IMR-90 (cell line): ENCODE measurements around the gene SCGB2A2. TPM values are rescaled to one million over a fixed set of nuclear protein-coding genes. Genes with fewer than 3 reads are reported as not detected.

Experiments
- ATAC-seq: fragments of 200-7000 bp; cut with Tn5 transposase; 2 replicates; pipeline ENCODE4 v1.9.1; 2020; ENCODE audit warnings: low read depth, mild to moderate bottlenecking, moderate library complexity
- BruUV-seq: library from RNA; stranded (reverse); fragments of 400-500 nt; replicated peaks from 2 replicates; lab custom pipeline; 2021; lab: Mats Ljungman, UMichigan
- CTCF ChIA-PET: fragments of 300-600 bp; formaldehyde crosslinking; extraction: SDS; loops from one replicate; lab custom pipeline; 2021; ENCODE audit warnings: antibody characterized with exemption; lab: Yijun Ruan, JAX
- POLR2A ChIA-PET: fragments of 300-600 bp; sonication (Branson Sonifier 250); formaldehyde crosslinking; loops from one replicate; lab custom pipeline; 2022; ENCODE audit warnings: antibody characterized with exemption; ENCODE audit not compliant: unreplicated experiment; lab: Charles Lee
- DNase-seq: peaks from one replicate; pipeline ENCODE4 v3.0.0; 2013
- H2AFZ ChIP-seq: replicated peaks from 2 replicates; pipeline ENCODE3; 2013; ENCODE audit warnings: low read length, mild to moderate bottlenecking; ENCODE audit not compliant: poor library complexity
- H2AK5ac ChIP-seq: 2 replicates; pipeline ENCODE4 v1.6.1; 2013; ENCODE audit warnings: low read depth, low read length, inconsistent platforms
- H2AK9ac ChIP-seq: replicated peaks from 2 replicates; pipeline ENCODE3; 2013; ENCODE audit warnings: mild to moderate bottlenecking, low read depth, low read length, moderate library complexity; ENCODE audit not compliant: poor library complexity
- H2BK120ac ChIP-seq: 2 replicates; pipeline ENCODE4 v1.6.1; 2013; ENCODE audit warnings: low read depth, low read length, inconsistent platforms
- H2BK15ac ChIP-seq: 3 replicates; pipeline ENCODE4 v1.6.1; 2013; ENCODE audit warnings: low read depth, low read length, inconsistent platforms
- H2BK20ac ChIP-seq: 2 replicates; pipeline ENCODE4 v1.6.1; 2013; ENCODE audit warnings: low read depth, mild to moderate bottlenecking, inconsistent platforms, low read length, moderate library complexity
- H2BK5ac ChIP-seq: 2 replicates; pipeline ENCODE4 v1.6.1; 2013; ENCODE audit warnings: mild to moderate bottlenecking, low read depth, low read length, inconsistent platforms; ENCODE audit not compliant: poor library complexity, severe bottlenecking
- H3K14ac ChIP-seq: replicated peaks from 2 replicates; pipeline ENCODE4 v1.6.1; 2013; ENCODE audit warnings: low read depth, low read length, inconsistent platforms
- H3K18ac ChIP-seq: 2 replicates; pipeline ENCODE4 v1.6.1; 2013; ENCODE audit warnings: low read depth, low read length, control low read depth
- H3K23ac ChIP-seq: 2 replicates; pipeline ENCODE4 v1.6.1; 2013; ENCODE audit warnings: low read depth, low read length, inconsistent platforms
- H3K27ac ChIP-seq: 2 replicates; pipeline ENCODE4 v1.5.1; 2013; ENCODE audit warnings: mild to moderate bottlenecking, control low read depth, low read length; ENCODE audit not compliant: insufficient read depth
- H3K27me3 ChIP-seq: 2 replicates; pipeline ENCODE4 v1.6.1; 2013; ENCODE audit warnings: low read length; ENCODE audit not compliant: control insufficient read depth, insufficient read depth
- H3K36me3 ChIP-seq: 2 replicates; pipeline ENCODE4 v1.6.1; 2013; ENCODE audit warnings: low read length, mixed read lengths; ENCODE audit not compliant: control insufficient read depth, insufficient read depth
- H3K4ac ChIP-seq: 2 replicates; pipeline ENCODE4 v1.6.1; 2013; ENCODE audit warnings: low read depth, low read length, inconsistent platforms
- H3K4me1 ChIP-seq: 2 replicates; pipeline ENCODE4 v1.6.1; 2013; ENCODE audit warnings: low read length, mixed read lengths; ENCODE audit not compliant: control insufficient read depth, insufficient read depth
- H3K4me2 ChIP-seq: 2 replicates; pipeline ENCODE4 v1.6.1; 2013; ENCODE audit warnings: low read depth, mild to moderate bottlenecking, control low read depth, low read length, moderate library complexity
- H3K4me3 ChIP-seq: 2 replicates; pipeline ENCODE4 v1.5.1; 2013; ENCODE audit warnings: low read depth, mild to moderate bottlenecking, control low read depth, low read length, moderate library complexity; ENCODE audit not compliant: insufficient read depth
- H3K56ac ChIP-seq: 2 replicates; pipeline ENCODE4 v1.6.1; 2013; ENCODE audit warnings: low read length, inconsistent platforms; ENCODE audit not compliant: insufficient read depth; ENCODE audit errors: extremely low read depth
- H3K79me1 ChIP-seq, 2 experiments: 2 replicates each; pipeline ENCODE4 v1.6.1; 2013; ENCODE audit warnings: low read length in 2 of 2, inconsistent platforms in 1 of 2, low read depth in 1 of 2
- H3K9ac ChIP-seq: 2 replicates; pipeline ENCODE4 v1.6.1; 2013; ENCODE audit warnings: low read depth, low read length, control low read depth
- H3K9me1 ChIP-seq: 2 replicates; pipeline ENCODE4 v1.6.1; 2013; ENCODE audit warnings: low read length, inconsistent platforms; ENCODE audit not compliant: insufficient read depth
- H3K9me3 ChIP-seq: 2 replicates; pipeline ENCODE4 v1.6.1; 2013; ENCODE audit warnings: low read length; ENCODE audit not compliant: control insufficient read depth, insufficient read depth
- H4K20me1 ChIP-seq: 2 replicates; pipeline ENCODE4 v1.6.1; 2013; ENCODE audit warnings: low read length, inconsistent platforms; ENCODE audit not compliant: insufficient read depth
- H4K5ac ChIP-seq: 2 replicates; pipeline ENCODE4 v1.6.1; 2013; ENCODE audit warnings: mild to moderate bottlenecking, low read depth, low read length, control low read depth
- H4K8ac ChIP-seq, 2 experiments: 2 replicates each; pipeline ENCODE4 v1.6.1; 2013; ENCODE audit warnings: low read depth in 2 of 2, low read length in 2 of 2, control low read depth in 1 of 2, inconsistent platforms in 1 of 2
- H4K91ac ChIP-seq: 2 replicates; pipeline ENCODE4 v1.6.1; 2013; ENCODE audit warnings: low read depth, low read length, inconsistent platforms; ENCODE audit not compliant: insufficient read depth
- BHLHE40 ChIP-seq: fragments of 150-350 bp; IDR thresholded peaks from 2 replicates; pipeline ENCODE4 v1.6.1; 2016; ENCODE audit warnings: mild to moderate bottlenecking, low read depth, low read length
- CHD1 ChIP-seq: IDR thresholded peaks from 2 replicates; pipeline ENCODE4 v1.6.1; 2012; ENCODE audit warnings: low read depth, low read length, improper control_type of control experiment
- FOS ChIP-seq: fragments of 150-350 bp; IDR thresholded peaks from 2 replicates; pipeline ENCODE4 v1.6.1; 2016; ENCODE audit warnings: low read depth, low read length
- MAFK ChIP-seq: IDR thresholded peaks from 2 replicates; pipeline ENCODE4 v1.6.1; 2012; ENCODE audit warnings: low read depth, low read length, improper control_type of control experiment
- POLR2A ChIP-seq: IDR thresholded peaks from 2 replicates; pipeline ENCODE4 v1.6.1; 2012; ENCODE audit warnings: mild to moderate bottlenecking, low read depth, low read length
- RFX5 ChIP-seq: IDR thresholded peaks from 2 replicates; pipeline ENCODE4 v1.8.0; 2012; ENCODE audit warnings: low read depth, mild to moderate bottlenecking, low read length, moderate library complexity
- WGBS, 2 experiments: methylation state at CpG; one replicate each; pipeline versions ENCODE4 v1.1.5 to v1.1.7; 2013; ENCODE audit warnings: missing lambda C conversion rate in 2 of 2; ENCODE audit not compliant: insufficient read length in 1 of 2; ENCODE audit errors: extremely low coverage in 2 of 2; 5-methylcytosine and 5-hydroxymethylcytosine counted together
- dilution Hi-C: fragments of 300-500 bp; cut with HindIII; formaldehyde crosslinking; loops from one replicate; pipeline ENCODE4 v1.14.3; 2018; ENCODE audit warnings: low sequenced_read_pairs; ENCODE audit not compliant: unreplicated experiment
- in situ Hi-C: fragments of 300-500 bp; cut with MboI; formaldehyde crosslinking; loops from 3 replicates; pipeline ENCODE4 v1.14.3; 2019; ENCODE audit warnings: low sequenced_read_pairs, inconsistent platforms, mixed read lengths
- intact Hi-C: fragments of 100-400 bp; cut with micrococcal nuclease; formaldehyde crosslinking; loops from 2 replicates; pipeline ENCODE4 v1.10.0; 2022
- polyA plus RNA-seq, 3 experiments: library from polyadenylated mRNA; depleted of rRNA; stranded (reverse); fragments of >200 nt; gene quantifications; 2 replicates each; pipeline ENCODE4 v1.2.3, GENCODE V29; 2012; ENCODE audit warnings: low replicate concordance in 1 of 3
- total RNA-seq: library from RNA; depleted of rRNA; stranded (reverse); fragments of >200 nt; gene quantifications from 2 replicates; pipeline ENCODE4 v1.2.3, GENCODE V29; 2012
- TF ChIP-seq, protein P1 (sequence below): fragments of 150-350 bp; IDR thresholded peaks from 2 replicates; pipeline ENCODE4 v1.6.1; 2017; ENCODE audit warnings: mild to moderate bottlenecking, antibody characterized with exemption, low read length, low read depth
- TF ChIP-seq, protein P2 (sequence below): fragments of 150-350 bp; IDR thresholded peaks from 2 replicates; pipeline ENCODE4 v1.6.1; 2016; ENCODE audit warnings: low read depth, mild to moderate bottlenecking, low read length, moderate library complexity, borderline replicate concordance

The SCGB2A2 gene
- total and polyA plus RNA-seq, 2 of the 4 experiments (the other 2 are of a cell fraction), result not detected

DNA sequence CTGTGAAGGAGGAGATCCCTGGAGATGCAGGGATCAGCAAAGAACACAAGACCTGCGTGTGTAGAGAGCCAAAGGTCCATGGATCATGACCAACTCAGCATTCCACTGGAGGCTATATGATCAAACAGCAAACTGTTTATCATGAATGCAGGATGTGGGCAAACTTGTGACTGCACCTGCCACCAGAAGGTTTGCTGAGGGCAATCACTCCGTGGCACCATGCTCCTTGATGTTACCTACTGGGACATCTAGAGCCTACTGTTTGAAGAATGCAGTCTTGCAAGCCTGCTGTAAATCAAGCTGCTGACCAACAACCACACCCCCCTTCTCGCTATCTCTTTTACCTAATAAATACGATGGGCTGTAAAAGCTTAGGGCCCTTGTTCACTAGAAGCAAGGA is 18.3 kb upstream of the SCGB2A2 start:
- intact Hi-C loops, result no loop called here
- Histone ChIP-seq H3K4me3 (no peak overlapping the region), H3K14ac (no peak overlapping the region), H4K5ac (no peak overlapping the region), H3K23ac (no peak overlapping the region), H2BK5ac (no peak overlapping the region), H2BK15ac (no peak overlapping the region), H3K36me3 (no peaks in the 10 kb centered on the region), H2AK9ac (no peak overlapping the region), H3K18ac (no peak overlapping the region), H3K56ac (no peak overlapping the region), H2AK5ac (no peak overlapping the region), H3K9ac (no peak overlapping the region), H3K4ac (no peak overlapping the region), H2BK120ac (no peak overlapping the region), H3K27ac (no peak overlapping the region), H4K20me1 (no peaks in the 10 kb centered on the region), H3K9me1 (no peaks in the 10 kb centered on the region), H4K91ac (no peak overlapping the region), H3K4me2 (no peak overlapping the region), H3K9me3 (peaks cover 5% of the 10 kb centered on the region; the same call in 1 of the 2 replicates), H4K8ac (no peak overlapping the region), H3K27me3 (no peaks in the 10 kb centered on the region), H3K4me1 (no peaks in the 10 kb centered on the region), H3K79me1 (no peaks in the 10 kb centered on the region), H2BK20ac (no peak overlapping the region), H2AFZ (no peak overlapping the region)
- dilution Hi-C loops, result no loop called here
- DNase-seq (no peak), ATAC-seq (no peak)
- in situ Hi-C loops, result no loop called here
- no peak for TF ChIP-seq MAFK
- TF ChIP-seq CHD1, result no peak
- TF ChIP-seq, protein P1, sequence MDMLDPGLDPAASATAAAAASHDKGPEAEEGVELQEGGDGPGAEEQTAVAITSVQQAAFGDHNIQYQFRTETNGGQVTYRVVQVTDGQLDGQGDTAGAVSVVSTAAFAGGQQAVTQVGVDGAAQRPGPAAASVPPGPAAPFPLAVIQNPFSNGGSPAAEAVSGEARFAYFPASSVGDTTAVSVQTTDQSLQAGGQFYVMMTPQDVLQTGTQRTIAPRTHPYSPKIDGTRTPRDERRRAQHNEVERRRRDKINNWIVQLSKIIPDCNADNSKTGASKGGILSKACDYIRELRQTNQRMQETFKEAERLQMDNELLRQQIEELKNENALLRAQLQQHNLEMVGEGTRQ, result no peak
- no peak for TF ChIP-seq BHLHE40
- TF ChIP-seq RFX5, result no peak
- TF ChIP-seq, protein P2, sequence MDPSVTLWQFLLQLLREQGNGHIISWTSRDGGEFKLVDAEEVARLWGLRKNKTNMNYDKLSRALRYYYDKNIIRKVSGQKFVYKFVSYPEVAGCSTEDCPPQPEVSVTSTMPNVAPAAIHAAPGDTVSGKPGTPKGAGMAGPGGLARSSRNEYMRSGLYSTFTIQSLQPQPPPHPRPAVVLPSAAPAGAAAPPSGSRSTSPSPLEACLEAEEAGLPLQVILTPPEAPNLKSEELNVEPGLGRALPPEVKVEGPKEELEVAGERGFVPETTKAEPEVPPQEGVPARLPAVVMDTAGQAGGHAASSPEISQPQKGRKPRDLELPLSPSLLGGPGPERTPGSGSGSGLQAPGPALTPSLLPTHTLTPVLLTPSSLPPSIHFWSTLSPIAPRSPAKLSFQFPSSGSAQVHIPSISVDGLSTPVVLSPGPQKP, result no peak
- TF ChIP-seq POLR2A, result no peak
- TF ChIP-seq FOS, result no peak
- CTCF ChIA-PET, result no interaction called here
- WGBS, 2 experiments, result no CpG with 5 or more reads among the region's 4 CpGs
- POLR2A ChIA-PET, result no interaction called here
- BruUV-seq, result no TSS peak
